ENCODE measurements around the gene FGF14. TPM values are rescaled to one million over a fixed set of nuclear protein-coding genes. Genes with fewer than 3 reads are reported as not detected.
"Not testable (repeated sequence)": the region's sequence is repeated elsewhere in the genome, so short reads cannot be mapped to it uniquely, and the experiment has no call there.

The FGF14 gene
- total RNA-seq, 2 experiments from 2014 or later = not detected

- no peaks in the 10 kb centered on the region for H3K36me3 Mint-ChIP-seq (ENCODE audit: low read depth)
- H3K27ac Mint-ChIP-seq = no peak overlapping the region
- no peak overlapping the region for H3K4me3 Mint-ChIP-seq
- no peaks in the 10 kb centered on the region for H3K27me3 Mint-ChIP-seq
- H3K9me3 Mint-ChIP-seq = no peaks in the 10 kb centered on the region
- no peaks in the 10 kb centered on the region for H3K4me1 Mint-ChIP-seq
- no peak for DNase-seq
- ChIA-PET CTCF (no interaction called here), POLR2A (no interaction called here)
These were observed 219.7 kb downstream of the FGF14 start for GRCh38 chr13:102182170-102182569.

GRCh38 chr13:102177431-102177830 lies 224.4 kb downstream of the FGF14 start:
- CTCF ChIA-PET = no interaction called here
- Mint-ChIP-seq H3K4me3 (no peak overlapping the region), H3K27me3 (no peaks in the 10 kb centered on the region), H3K9me3 (no peaks in the 10 kb centered on the region), H3K27ac (no peak overlapping the region), H3K36me3 (ENCODE audit: low read depth) (no peaks in the 10 kb centered on the region), H3K4me1 (no peaks in the 10 kb centered on the region)
- DNase-seq = no peak
- POLR2A ChIA-PET = no interaction called here

DNA sequence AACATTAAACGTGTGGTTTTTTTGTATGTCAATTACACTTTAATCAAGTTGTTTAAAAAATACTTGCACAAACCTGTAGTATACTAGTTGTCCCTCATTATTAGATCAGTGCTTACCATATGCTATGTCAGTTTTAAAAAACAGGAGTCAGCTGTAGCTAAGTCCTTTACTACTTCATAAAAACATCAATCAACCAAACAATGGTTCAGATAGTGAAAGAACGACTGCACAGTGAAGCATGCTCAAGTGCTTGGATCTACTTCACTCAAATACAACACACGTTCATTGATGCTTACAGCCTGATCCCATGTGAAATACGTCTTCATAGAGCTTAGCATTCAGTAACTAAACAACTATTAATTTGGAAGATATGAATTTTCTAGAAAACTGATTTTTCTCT lies 225.0 kb downstream of the FGF14 start:
- POLR2A ChIA-PET = no interaction called here
- Mint-ChIP-seq H3K27me3 (no peaks in the 10 kb centered on the region), H3K4me1 (no peaks in the 10 kb centered on the region), H3K4me3 (no peak overlapping the region), H3K27ac (no peak overlapping the region), H3K9me3 (no peaks in the 10 kb centered on the region), H3K36me3 (ENCODE audit: low read depth) (no peaks in the 10 kb centered on the region)
- DNase-seq = no peak
- CTCF ChIA-PET = no interaction called here

- Mint-ChIP-seq H3K4me3 (no peak overlapping the region), H3K27me3 (no peaks in the 10 kb centered on the region), H3K36me3 (ENCODE audit: low read depth) (no peaks in the 10 kb centered on the region), H3K4me1 (no peaks in the 10 kb centered on the region), H3K27ac (no peak overlapping the region), H3K9me3 (no peaks in the 10 kb centered on the region)
- POLR2A ChIA-PET = no interaction called here
- DNase-seq = no peak
- CTCF ChIA-PET = no interaction called here
These were observed 229.4 kb downstream of the FGF14 start for GRCh38 chr13:102172406-102172805.

GRCh38 chr13:102170305-102170704 lies 231.5 kb downstream of the FGF14 start:
- no peak overlapping the region for H3K4me3 Mint-ChIP-seq
- no peaks in the 10 kb centered on the region for H3K9me3 Mint-ChIP-seq
- H3K27me3 Mint-ChIP-seq = no peaks in the 10 kb centered on the region
- ChIA-PET POLR2A (no interaction called here), CTCF (no interaction called here)
- H3K4me1 Mint-ChIP-seq = no peaks in the 10 kb centered on the region
- DNase-seq = no peak
- H3K36me3 Mint-ChIP-seq (ENCODE audit: low read depth) = no peaks in the 10 kb centered on the region
- no peak overlapping the region for H3K27ac Mint-ChIP-seq

- DNase-seq = no peak
- Mint-ChIP-seq H3K36me3 (ENCODE audit: low read depth) (no peaks in the 10 kb centered on the region), H3K4me1 (no peaks in the 10 kb centered on the region), H3K27me3 (no peaks in the 10 kb centered on the region), H3K9me3 (no peaks in the 10 kb centered on the region), H3K4me3 (no peak overlapping the region), H3K27ac (no peak overlapping the region)
- ChIA-PET CTCF (no interaction called here), POLR2A (no interaction called here)
These were observed 232.3 kb downstream of the FGF14 start for GRCh38 chr13:102169471-102170015.

GRCh38 chr13:102152790-102153189 lies 249.1 kb downstream of the FGF14 start:
- H3K27me3 Mint-ChIP-seq = peaks cover 3% of the 10 kb centered on the region
- no peak overlapping the region for H3K27ac Mint-ChIP-seq
- DNase-seq = no peak
- CTCF ChIA-PET = no interaction called here
- no peaks in the 10 kb centered on the region for H3K9me3 Mint-ChIP-seq
- no peaks in the 10 kb centered on the region for H3K36me3 Mint-ChIP-seq (ENCODE audit: low read depth)
- no peak overlapping the region for H3K4me3 Mint-ChIP-seq
- POLR2A ChIA-PET = no interaction called here
- no peaks in the 10 kb centered on the region for H3K4me1 Mint-ChIP-seq

- Mint-ChIP-seq H3K27ac (no peak overlapping the region), H3K36me3 (ENCODE audit: low read depth) (no peaks in the 10 kb centered on the region), H3K27me3 (peaks cover 2% of the 10 kb centered on the region), H3K4me1 (no peaks in the 10 kb centered on the region), H3K4me3 (no peak overlapping the region), H3K9me3 (no peaks in the 10 kb centered on the region)
- POLR2A ChIA-PET = no interaction called here
- CTCF ChIA-PET = no interaction called here
- no peak for DNase-seq
These were observed 254.5 kb downstream of the FGF14 start for GRCh38 chr13:102147353-102147752.

DNA sequence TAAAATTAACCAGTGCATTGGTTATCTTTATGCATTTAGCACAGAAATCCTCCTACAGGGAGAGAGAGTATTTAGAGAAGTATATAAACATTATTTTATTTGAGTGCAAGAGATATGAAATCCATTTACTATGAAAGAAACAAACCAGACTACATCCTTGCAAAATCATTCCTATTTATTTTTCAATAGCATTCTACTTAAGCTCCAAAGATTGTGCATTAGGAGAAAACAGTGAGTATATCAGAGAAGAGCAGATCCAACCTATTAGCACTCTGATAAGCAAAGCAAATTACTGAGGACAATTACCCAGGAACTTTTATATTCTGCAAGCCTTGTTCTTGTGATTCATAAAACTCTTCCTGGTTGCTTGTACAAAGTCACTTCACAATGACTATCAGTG lies 256.1 kb downstream of the FGF14 start:
- H3K4me3 Mint-ChIP-seq = no peak overlapping the region
- H3K27me3 Mint-ChIP-seq = peaks cover 2% of the 10 kb centered on the region
- H3K4me1 Mint-ChIP-seq = no peaks in the 10 kb centered on the region
- no peak for DNase-seq
- ChIA-PET POLR2A (no interaction called here), CTCF (no interaction called here)
- H3K9me3 Mint-ChIP-seq = no peaks in the 10 kb centered on the region
- H3K36me3 Mint-ChIP-seq (ENCODE audit: low read depth) = no peaks in the 10 kb centered on the region
- H3K27ac Mint-ChIP-seq = no peak overlapping the region

- POLR2A ChIA-PET = no interaction called here
- Mint-ChIP-seq H3K4me3 (no peak overlapping the region), H3K27me3 (peaks cover 2% of the 10 kb centered on the region), H3K4me1 (no peaks in the 10 kb centered on the region), H3K9me3 (no peaks in the 10 kb centered on the region), H3K36me3 (ENCODE audit: low read depth) (no peaks in the 10 kb centered on the region), H3K27ac (no peak overlapping the region)
- no peak for DNase-seq
- CTCF ChIA-PET = interaction anchor here (2.8 kb wide), 1 partner anchor 414 kb away, joined by 14 read pairs; no protein-coding TSS in a partner anchor
These were observed 259.4 kb downstream of the FGF14 start for GRCh38 chr13:102142473-102142826.

DNA sequence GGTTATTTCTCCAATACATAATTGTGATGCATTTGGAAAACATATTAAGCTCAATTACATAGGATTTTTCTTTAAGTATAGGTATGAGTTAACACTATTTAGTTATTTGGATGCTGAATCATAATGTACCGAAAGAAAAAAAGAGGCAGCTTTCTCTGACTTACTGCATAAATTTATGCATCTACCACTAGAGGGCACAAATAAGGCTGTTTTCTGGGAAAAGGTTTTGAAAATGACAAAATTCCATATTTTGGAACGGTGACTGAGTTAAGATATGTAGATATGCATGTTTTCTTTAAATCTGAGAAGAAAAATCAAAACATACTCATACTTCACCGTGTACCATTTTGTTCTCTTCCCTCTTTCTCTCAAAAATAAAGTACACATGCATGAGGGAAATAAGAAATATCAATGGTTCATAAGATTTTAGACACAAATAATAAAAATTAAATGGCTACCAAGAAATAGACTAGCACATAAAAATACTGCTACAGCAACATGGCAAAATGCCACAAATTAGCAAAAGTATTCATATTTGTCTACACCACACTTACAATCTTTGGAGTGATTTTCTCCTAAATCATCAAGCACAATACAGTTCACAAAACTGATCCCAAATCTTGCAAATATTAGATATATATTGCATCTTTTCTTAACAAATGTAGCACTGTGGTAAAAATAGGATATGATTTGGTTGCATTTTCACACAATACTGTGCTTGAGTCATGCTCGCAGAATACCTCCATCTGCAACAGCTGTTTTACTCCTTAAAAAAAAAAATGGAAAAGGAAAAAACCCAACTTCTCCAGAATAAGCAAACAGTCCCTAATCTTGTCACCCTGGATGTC lies 260.0 kb downstream of the FGF14 start:
- POLR2A ChIA-PET = no interaction called here
- CTCF ChIA-PET = interaction anchor here (0.7 to 2.8 kb wide), 5 partner anchors 8 to 996 kb away, joined by 3 to 14 read pairs (median 3); no protein-coding TSS in a partner anchor
- Mint-ChIP-seq H3K36me3 (ENCODE audit: low read depth) (no peaks in the 10 kb centered on the region), H3K9me3 (no peaks in the 10 kb centered on the region), H3K4me3 (no peak overlapping the region), H3K27ac (no peak overlapping the region), H3K4me1 (no peaks in the 10 kb centered on the region), H3K27me3 (peaks cover 2% of the 10 kb centered on the region)
- DNase-seq = no peak

GRCh38 chr13:102139626-102140025 lies 262.2 kb downstream of the FGF14 start:
- Mint-ChIP-seq H3K27me3 (peaks cover 2% of the 10 kb centered on the region), H3K4me3 (no peak overlapping the region), H3K27ac (no peak overlapping the region), H3K4me1 (no peaks in the 10 kb centered on the region), H3K36me3 (ENCODE audit: low read depth) (no peaks in the 10 kb centered on the region), H3K9me3 (no peaks in the 10 kb centered on the region)
- CTCF ChIA-PET = no interaction called here
- POLR2A ChIA-PET = no interaction called here
- no peak for DNase-seq

DNA sequence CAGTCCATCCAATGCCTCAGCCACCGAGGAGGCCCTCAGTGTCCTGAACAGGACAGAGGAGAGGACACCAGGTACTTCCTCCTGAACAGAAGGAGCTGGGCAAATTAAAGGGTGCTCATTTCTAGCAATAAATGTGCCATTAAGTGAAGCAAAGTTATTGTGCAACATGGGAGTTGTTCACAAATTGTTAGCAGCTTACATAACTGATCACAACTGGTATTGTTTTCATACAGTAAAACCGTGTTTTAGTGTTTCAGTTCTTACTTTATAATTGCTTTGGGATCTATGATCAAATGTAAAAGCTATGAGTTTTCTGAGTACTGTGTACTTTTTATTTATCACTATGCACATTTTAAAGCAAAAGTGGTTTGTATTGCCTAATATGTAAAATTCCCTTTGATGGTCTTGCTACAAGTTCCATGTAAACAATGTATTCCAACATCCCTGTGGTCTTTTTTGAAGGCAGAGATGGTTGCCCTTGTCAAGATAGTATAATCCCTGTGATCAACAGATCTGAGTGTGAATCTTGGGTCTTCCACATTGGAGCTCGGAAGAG lies 263.1 kb downstream of the FGF14 start:
- H3K4me1 Mint-ChIP-seq = no peaks in the 10 kb centered on the region
- no peak for DNase-seq
- no peaks in the 10 kb centered on the region for H3K9me3 Mint-ChIP-seq
- ChIA-PET CTCF (no interaction called here), POLR2A (no interaction called here)
- peaks cover 2% of the 10 kb centered on the region for H3K27me3 Mint-ChIP-seq
- H3K27ac Mint-ChIP-seq = no peak overlapping the region
- no peaks in the 10 kb centered on the region for H3K36me3 Mint-ChIP-seq (ENCODE audit: low read depth)
- H3K4me3 Mint-ChIP-seq = no peak overlapping the region

- POLR2A ChIA-PET; CTCF ChIA-PET; H3K36me3 Mint-ChIP-seq (ENCODE audit: low read depth): not testable (repeated sequence)
These were observed 263.9 kb downstream of the FGF14 start for GRCh38 chr13:102137904-102138303.

More at GRCh38 chr13:102137904-102138303, 263.9 kb downstream of the FGF14 start:
- not testable (repeated sequence) for H3K4me3 Mint-ChIP-seq, H3K27me3 Mint-ChIP-seq, DNase-seq, H3K9me3 Mint-ChIP-seq, H3K27ac Mint-ChIP-seq, H3K4me1 Mint-ChIP-seq

Data from activated CD4-positive, alpha-beta memory T cell treated with anti-CD3 and anti-CD28 coated beads, Interleukin-2, amount 10 ng/mL, durations not matched to agents 7 days and 5 days (primary cell).